Cardiac fibroblast (primary cell): ENCODE data around the gene USP40.

ENCODE experiments used
- DNase-seq, 2 donors: peaks; one replicate each; pipeline versions ENCODE4 v3.0.0 to v3.0.0-alpha.2; 2010; ENCODE audit warnings: low read depth in 2 of 2
- H3K4me3 ChIP-seq, 2 donors: replicated peaks in 1 of 2; 1 replicate in 1 of 2; 2 replicates in 1 of 2; pipeline ENCODE4 v1.5.1; 2011; ENCODE audit warnings: low read depth in 2 of 2, low read length in 2 of 2, mild to moderate bottlenecking in 2 of 2, moderate library complexity in 1 of 2
- TF ChIP-seq, protein P1 (sequence below): IDR thresholded peaks from one replicate; pipeline ENCODE4 v1.5.1; 2011; ENCODE audit warnings: low read depth, mild to moderate bottlenecking, low read length, inconsistent platforms

USP40 gene

GRCh38 chr2:233476651-233477547 is 89.7 kb downstream of the USP40 start:
- H3K4me3 ChIP-seq: no peak overlapping the region
- TF ChIP-seq, protein P1, sequence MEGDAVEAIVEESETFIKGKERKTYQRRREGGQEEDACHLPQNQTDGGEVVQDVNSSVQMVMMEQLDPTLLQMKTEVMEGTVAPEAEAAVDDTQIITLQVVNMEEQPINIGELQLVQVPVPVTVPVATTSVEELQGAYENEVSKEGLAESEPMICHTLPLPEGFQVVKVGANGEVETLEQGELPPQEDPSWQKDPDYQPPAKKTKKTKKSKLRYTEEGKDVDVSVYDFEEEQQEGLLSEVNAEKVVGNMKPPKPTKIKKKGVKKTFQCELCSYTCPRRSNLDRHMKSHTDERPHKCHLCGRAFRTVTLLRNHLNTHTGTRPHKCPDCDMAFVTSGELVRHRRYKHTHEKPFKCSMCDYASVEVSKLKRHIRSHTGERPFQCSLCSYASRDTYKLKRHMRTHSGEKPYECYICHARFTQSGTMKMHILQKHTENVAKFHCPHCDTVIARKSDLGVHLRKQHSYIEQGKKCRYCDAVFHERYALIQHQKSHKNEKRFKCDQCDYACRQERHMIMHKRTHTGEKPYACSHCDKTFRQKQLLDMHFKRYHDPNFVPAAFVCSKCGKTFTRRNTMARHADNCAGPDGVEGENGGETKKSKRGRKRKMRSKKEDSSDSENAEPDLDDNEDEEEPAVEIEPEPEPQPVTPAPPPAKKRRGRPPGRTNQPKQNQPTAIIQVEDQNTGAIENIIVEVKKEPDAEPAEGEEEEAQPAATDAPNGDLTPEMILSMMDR: no peak
- no peak for DNase-seq

DNA sequence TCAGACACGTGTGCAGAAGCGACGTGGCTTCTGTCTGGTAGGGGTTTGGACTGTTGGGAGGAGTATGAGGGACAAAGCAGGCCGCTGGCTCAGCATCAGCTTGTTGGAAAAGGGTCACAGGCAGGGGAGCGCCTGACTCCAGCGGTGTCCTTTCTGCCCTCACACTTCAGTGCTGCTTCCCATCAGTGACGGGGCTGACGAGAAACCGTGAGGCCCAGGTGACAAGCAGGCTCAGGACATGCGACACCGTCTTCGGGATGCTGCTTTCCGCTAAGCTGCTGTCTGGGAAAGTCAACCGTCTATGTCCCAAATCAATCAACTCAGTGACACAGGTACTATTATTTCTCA is 90.5 kb downstream of the USP40 start:
- TF ChIP-seq, protein P1: no peak
- H3K4me3 ChIP-seq: no peak overlapping the region
- no peak for DNase-seq

GRCh38 chr2:233474308-233475160 is 92.0 kb downstream of the USP40 start:
- TF ChIP-seq, protein P1: no peak
- H3K4me3 ChIP-seq: no peak overlapping the region
- DNase-seq: peak in 1 of 2 donors; percentile 20

- no peak for DNase-seq
- H3K4me3 ChIP-seq: no peak overlapping the region
- TF ChIP-seq, protein P1: no peak
Observed at GRCh38 chr2:233473878-233474277, 92.7 kb downstream of the USP40 start.

DNA sequence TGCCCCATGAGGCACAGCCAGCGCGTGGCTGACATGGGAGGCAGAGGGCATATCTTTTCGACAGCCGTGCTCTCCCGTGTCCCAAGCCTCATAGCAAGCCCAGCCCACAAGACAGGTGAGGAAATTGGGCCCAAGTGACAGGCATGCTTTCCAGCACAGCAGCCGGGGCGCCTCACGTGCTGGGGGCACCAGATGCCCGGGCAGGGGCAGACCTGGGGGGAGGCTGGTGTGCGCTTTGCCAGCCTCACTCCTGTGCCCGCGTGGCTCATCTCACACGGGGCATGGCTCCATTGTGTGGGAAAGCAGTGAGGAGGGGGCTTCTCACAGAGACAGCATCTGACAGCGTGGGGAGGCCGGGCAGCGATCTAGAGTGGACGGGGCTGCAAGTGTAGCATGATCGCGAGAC is 93.2 kb downstream of the USP40 start:
- no peak for DNase-seq
- TF ChIP-seq, protein P1: no peak
- H3K4me3 ChIP-seq: no peak overlapping the region

DNA sequence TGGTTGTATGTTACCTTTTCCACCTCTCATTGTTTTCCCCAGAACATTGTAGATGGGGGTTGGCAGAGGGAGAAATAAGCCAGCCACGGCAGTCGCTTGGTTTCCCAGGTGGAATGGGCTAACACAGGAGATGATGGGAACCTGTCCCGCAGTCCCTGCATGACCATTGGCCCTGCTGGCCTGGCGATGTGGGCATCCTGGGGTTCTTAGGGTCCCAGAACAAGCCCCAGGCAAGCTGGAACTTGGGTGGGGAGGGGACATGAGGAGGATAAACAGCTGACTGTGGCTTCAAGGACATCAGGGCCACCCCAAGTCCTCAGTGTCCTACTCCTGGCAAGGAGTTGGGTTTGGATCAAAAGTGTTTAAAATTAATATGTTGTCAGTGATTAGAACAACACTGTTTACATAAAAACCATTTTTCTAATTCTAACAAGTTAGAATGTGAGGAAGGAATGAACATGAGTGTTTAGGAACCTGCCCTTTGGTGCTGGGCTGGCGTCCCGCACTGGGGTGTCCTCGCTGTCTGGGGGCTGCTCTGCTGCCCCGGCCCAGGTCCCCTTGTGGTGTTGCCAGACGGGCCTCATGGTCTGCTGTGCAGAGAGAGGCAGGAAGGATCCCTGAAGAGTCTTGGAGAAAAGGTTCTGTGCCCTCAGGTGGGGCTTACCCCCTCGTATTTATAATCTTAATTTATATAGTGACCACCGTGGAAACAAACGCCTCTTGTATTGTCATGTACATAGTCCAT is 95.1 kb downstream of the USP40 start:
- TF ChIP-seq, protein P1: no peak
- H3K4me3 ChIP-seq: no peak overlapping the region
- no peak for DNase-seq
